ENCODE data around the gene ZBTB17.
"Not testable (repeated sequence)": the region's sequence is repeated elsewhere in the genome, so short reads cannot be mapped to it uniquely, and the experiment has no call there.

ZBTB17 gene

DNA sequence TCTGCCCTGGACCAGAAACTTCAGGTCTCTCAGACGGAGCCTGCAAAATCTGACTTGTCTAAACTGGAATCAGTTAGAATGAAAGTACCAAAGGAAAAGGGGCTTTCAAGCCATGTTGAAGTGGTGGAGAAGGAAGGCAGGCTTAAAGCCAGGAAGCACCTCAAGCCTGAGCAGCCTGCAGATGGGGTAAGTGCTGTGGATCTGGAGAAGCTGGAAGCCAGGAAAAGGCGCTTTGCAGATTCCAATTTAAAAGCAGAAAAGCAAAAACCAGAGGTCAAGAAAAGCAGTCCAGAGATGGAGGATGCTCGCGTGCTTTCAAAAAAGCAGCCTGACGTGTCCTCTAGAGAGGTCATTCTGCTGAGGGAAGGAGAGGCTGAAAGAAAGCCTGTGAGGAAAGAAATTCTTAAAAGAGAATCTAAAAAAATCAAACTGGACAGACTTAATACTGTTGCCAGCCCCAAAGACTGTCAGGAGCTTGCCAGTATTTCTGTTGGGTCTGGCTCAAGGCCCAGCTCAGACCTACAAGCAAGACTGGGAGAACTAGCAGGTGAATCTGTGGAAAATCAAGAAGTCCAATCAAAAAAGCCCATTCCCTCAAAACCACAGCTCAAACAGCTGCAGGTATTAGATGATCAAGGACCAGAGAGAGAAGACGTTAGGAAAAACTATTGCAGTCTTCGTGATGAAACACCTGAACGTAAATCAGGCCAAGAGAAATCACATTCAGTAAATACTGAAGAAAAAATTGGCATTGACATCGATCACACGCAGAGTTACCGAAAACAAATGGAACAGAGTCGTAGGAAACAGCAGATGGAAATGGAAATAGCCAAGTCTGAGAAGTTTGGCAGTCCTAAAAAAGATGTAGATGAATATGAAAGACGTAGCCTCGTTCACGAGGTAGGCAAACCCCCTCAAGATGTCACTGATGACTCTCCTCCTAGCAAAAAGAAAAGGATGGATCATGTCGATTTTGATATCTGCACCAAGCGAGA, 46.6 kb downstream of the ZBTB17 start:
- no peaks in the 10 kb centered on the region for H3K9me3 ChIP-seq (ENCODE audit: insufficient read depth, low read length, severe bottlenecking)
- H3K36me3 ChIP-seq (ENCODE audit: insufficient read depth, low read length): peaks cover 94% of the 10 kb centered on the region
- no peak overlapping the region for H3K4me2 ChIP-seq (ENCODE audit: insufficient read depth, low read length)
- ATAC-seq (ENCODE audit: insufficient read depth, low read depth) (no peak), DNase-seq (no peak)
- no peak overlapping the region for H3K4me3 ChIP-seq (ENCODE audit: low read depth in 1 of 2, low read length in 2 of 2)
- H3K27ac ChIP-seq (ENCODE audit: low read length): no peak overlapping the region
- peaks cover 6% of the 10 kb centered on the region for H3K79me2 ChIP-seq (ENCODE audit: insufficient read depth, low read length)
- no peak overlapping the region for H3K9ac ChIP-seq (ENCODE audit: low read depth, low read length)
- H2AFZ ChIP-seq (ENCODE audit: low read depth, low read length): no peak overlapping the region
- no peaks in the 10 kb centered on the region for H3K4me1 ChIP-seq (ENCODE audit: insufficient read depth, low read length)
- no peak for TF ChIP-seq EZH2 (IDR thresholded peaks at IDR 0.05; ENCODE audit: borderline replicate concordance, low read depth, low read length, severe bottlenecking)
- TF ChIP-seq, protein P1, sequence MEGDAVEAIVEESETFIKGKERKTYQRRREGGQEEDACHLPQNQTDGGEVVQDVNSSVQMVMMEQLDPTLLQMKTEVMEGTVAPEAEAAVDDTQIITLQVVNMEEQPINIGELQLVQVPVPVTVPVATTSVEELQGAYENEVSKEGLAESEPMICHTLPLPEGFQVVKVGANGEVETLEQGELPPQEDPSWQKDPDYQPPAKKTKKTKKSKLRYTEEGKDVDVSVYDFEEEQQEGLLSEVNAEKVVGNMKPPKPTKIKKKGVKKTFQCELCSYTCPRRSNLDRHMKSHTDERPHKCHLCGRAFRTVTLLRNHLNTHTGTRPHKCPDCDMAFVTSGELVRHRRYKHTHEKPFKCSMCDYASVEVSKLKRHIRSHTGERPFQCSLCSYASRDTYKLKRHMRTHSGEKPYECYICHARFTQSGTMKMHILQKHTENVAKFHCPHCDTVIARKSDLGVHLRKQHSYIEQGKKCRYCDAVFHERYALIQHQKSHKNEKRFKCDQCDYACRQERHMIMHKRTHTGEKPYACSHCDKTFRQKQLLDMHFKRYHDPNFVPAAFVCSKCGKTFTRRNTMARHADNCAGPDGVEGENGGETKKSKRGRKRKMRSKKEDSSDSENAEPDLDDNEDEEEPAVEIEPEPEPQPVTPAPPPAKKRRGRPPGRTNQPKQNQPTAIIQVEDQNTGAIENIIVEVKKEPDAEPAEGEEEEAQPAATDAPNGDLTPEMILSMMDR (IDR thresholded peaks at IDR 0.05; ENCODE audit: borderline replicate concordance, extremely low read depth, low read length, poor library complexity, severe bottlenecking): no peak
- H3K27me3 ChIP-seq (ENCODE audit: insufficient read depth, low read length, poor library complexity): no peaks in the 10 kb centered on the region
- H4K20me1 ChIP-seq (ENCODE audit: insufficient read depth, low read length): peaks cover 31% of the 10 kb centered on the region

DNA sequence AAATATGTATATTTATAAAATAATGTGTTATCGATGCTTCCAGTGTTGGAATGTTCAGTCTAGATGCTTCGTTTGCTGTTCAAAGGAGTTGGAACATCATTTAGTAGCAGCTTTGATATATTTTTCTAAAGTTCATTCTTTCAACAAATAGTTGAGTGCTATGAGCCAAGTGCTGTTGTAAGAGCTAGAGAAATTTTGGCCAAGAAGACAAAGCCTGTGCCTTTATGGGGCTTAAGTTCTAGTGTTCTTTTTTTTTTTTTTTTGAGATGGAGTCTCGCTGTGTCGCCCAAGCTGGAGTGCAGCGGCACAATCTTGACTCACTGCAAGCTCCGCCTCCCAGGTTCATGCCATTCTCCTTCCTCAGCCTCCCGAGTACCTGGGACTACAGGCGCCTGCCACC, 49.5 kb downstream of the ZBTB17 start:
- H3K27ac ChIP-seq (ENCODE audit: low read length); H3K4me1 ChIP-seq (ENCODE audit: insufficient read depth, low read length); H3K79me2 ChIP-seq (ENCODE audit: insufficient read depth, low read length); H2AFZ ChIP-seq (ENCODE audit: low read depth, low read length); ATAC-seq (ENCODE audit: insufficient read depth, low read depth); H3K9me3 ChIP-seq (ENCODE audit: insufficient read depth, low read length, severe bottlenecking); H3K4me2 ChIP-seq (ENCODE audit: insufficient read depth, low read length); H3K4me3 ChIP-seq (ENCODE audit: low read depth in 1 of 2, low read length in 2 of 2); H3K27me3 ChIP-seq (ENCODE audit: insufficient read depth, low read length, poor library complexity); DNase-seq; H3K9ac ChIP-seq (ENCODE audit: low read depth, low read length): not testable (repeated sequence)
- H4K20me1 ChIP-seq (ENCODE audit: insufficient read depth, low read length): peaks cover 12% of the 10 kb centered on the region
- peaks cover 94% of the 10 kb centered on the region for H3K36me3 ChIP-seq (ENCODE audit: insufficient read depth, low read length)

DNA sequence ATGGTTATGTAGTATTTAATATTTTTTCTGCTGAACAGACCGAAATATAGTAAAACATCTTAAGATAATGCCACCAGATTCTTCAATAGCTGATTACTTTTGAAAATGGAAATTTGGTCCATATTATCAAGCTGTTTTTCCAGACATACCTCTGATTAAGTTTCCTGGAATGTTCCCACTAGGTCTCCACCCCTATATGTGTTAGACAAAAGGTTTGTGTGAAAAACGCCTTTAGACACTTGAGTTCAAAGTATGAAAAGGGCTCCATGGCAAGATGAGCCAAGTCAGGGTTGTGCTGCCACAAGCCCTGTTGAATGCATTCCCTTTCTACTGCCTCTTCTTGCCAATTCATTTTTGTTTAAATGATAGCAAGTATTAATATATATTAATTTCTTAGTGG, 52.7 kb downstream of the ZBTB17 start:
- no peak for DNase-seq
- peaks cover 92% of the 10 kb centered on the region for H3K36me3 ChIP-seq (ENCODE audit: insufficient read depth, low read length)
- no peak overlapping the region for H3K4me2 ChIP-seq (ENCODE audit: insufficient read depth, low read length)
- no peak for TF ChIP-seq EZH2 (IDR thresholded peaks at IDR 0.05; ENCODE audit: borderline replicate concordance, low read depth, low read length, severe bottlenecking)
- TF ChIP-seq, protein P1 (IDR thresholded peaks at IDR 0.05; ENCODE audit: borderline replicate concordance, extremely low read depth, low read length, poor library complexity, severe bottlenecking): no peak
- peaks cover 14% of the 10 kb centered on the region for H3K79me2 ChIP-seq (ENCODE audit: insufficient read depth, low read length)
- no peak for ATAC-seq (ENCODE audit: insufficient read depth, low read depth)
- no peaks in the 10 kb centered on the region for H3K27me3 ChIP-seq (ENCODE audit: insufficient read depth, low read length, poor library complexity)
- H2AFZ ChIP-seq (ENCODE audit: low read depth, low read length): no peak overlapping the region
- no peak overlapping the region for H3K27ac ChIP-seq (ENCODE audit: low read length)
- no peaks in the 10 kb centered on the region for H3K4me1 ChIP-seq (ENCODE audit: insufficient read depth, low read length)
- H3K9me3 ChIP-seq (ENCODE audit: insufficient read depth, low read length, severe bottlenecking): no peaks in the 10 kb centered on the region
- no peak overlapping the region for H3K9ac ChIP-seq (ENCODE audit: low read depth, low read length)
- no peak overlapping the region for H3K4me3 ChIP-seq (ENCODE audit: low read depth in 1 of 2, low read length in 2 of 2)
- peaks cover 13% of the 10 kb centered on the region; the same call in 1 of the 2 replicates for H4K20me1 ChIP-seq (ENCODE audit: insufficient read depth, low read length)

DNA sequence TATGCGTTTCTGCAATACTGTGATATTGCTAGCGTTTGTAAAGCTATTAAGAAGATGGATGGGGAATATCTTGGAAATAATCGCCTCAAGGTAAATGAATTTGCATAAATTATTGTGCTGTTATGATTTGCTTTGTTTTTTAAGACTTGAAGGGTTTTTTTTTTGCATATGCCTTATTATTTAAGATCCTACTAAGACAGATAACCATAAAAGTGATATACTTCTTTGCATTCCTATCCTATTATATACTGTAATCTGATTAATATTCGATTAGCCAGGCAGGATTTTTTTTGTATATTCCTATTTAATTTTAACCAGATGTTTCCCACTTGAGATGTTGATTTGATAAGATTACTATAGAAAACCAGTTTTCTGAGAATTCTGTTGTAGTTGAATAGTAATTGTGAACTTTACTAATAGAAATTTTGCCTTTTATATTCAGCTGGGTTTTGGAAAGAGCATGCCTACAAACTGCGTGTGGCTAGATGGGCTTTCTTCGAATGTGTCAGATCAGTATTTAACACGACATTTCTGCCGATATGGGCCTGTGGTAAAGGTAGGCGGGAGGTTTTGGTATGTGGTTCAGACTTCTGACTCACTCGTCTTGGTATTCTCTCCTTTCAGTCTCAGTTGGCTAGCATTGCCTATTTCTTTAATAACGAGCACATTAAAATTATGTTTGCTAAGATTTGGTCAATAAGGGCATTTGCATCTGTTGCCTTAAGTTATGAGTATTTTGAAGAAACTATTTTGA, 56.8 kb downstream of the ZBTB17 start:
- no peak overlapping the region for H3K27ac ChIP-seq (ENCODE audit: low read length)
- no peaks in the 10 kb centered on the region for H3K9me3 ChIP-seq (ENCODE audit: insufficient read depth, low read length, severe bottlenecking)
- no peak for DNase-seq
- H3K4me1 ChIP-seq (ENCODE audit: insufficient read depth, low read length): no peaks in the 10 kb centered on the region
- H3K4me3 ChIP-seq (ENCODE audit: low read depth in 1 of 2, low read length in 2 of 2): no peak overlapping the region
- H3K27me3 ChIP-seq (ENCODE audit: insufficient read depth, low read length, poor library complexity): no peaks in the 10 kb centered on the region
- ATAC-seq (ENCODE audit: insufficient read depth, low read depth): no peak
- H3K36me3 ChIP-seq (ENCODE audit: insufficient read depth, low read length): peaks cover 93% of the 10 kb centered on the region
- H3K9ac ChIP-seq (ENCODE audit: low read depth, low read length): no peak overlapping the region
- H2AFZ ChIP-seq (ENCODE audit: low read depth, low read length): no peak overlapping the region
- H3K4me2 ChIP-seq (ENCODE audit: insufficient read depth, low read length): no peak overlapping the region
- TF ChIP-seq, protein P1 (IDR thresholded peaks at IDR 0.05; ENCODE audit: borderline replicate concordance, extremely low read depth, low read length, poor library complexity, severe bottlenecking): no peak
- no peak for TF ChIP-seq EZH2 (IDR thresholded peaks at IDR 0.05; ENCODE audit: borderline replicate concordance, low read depth, low read length, severe bottlenecking)
- peaks cover 46% of the 10 kb centered on the region for H3K79me2 ChIP-seq (ENCODE audit: insufficient read depth, low read length)
- peaks cover 20% of the 10 kb centered on the region; the same call in 1 of the 2 replicates for H4K20me1 ChIP-seq (ENCODE audit: insufficient read depth, low read length)
